T-cell (primary cell): ENCODE data around the gene TUBA4A. TPM values are rescaled to one million over a fixed set of nuclear protein-coding genes. Genes with fewer than 3 reads are reported as not detected.
A peak's percentile ranks its signal among the peaks of the same experiment; 100 is the strongest.

Experiments used
- ATAC-seq, 4 experiments: fragments of 200-7000 bp in 3 of 4; fragments of 150-1000 bp in 1 of 4; cut with Tn5 transposase; replicated peaks in 1 of 4; 1 replicate in 3 of 4; 2 replicates in 1 of 4; pipeline ENCODE4 v1.10.0; 2021; ENCODE audit warnings: moderate library complexity in 3 of 4, mild to moderate bottlenecking in 2 of 4, moderate number of reproducible peaks in 1 of 4
- CTCF ChIA-PET, 2 donors: fragments of 300-600 bp; sonication (Branson Sonifier 250); formaldehyde crosslinking; loops; one replicate each; lab custom pipeline; 2022; ENCODE audit warnings: antibody characterized with exemption in 2 of 2; lab: Charles Lee
- POLR2A ChIA-PET, 2 donors: fragments of 300-600 bp; sonication (Branson Sonifier 250); formaldehyde crosslinking; loops; one replicate each; lab custom pipeline; 2022; ENCODE audit warnings: antibody characterized with exemption in 2 of 2; lab: Charles Lee
- DNase-seq, 35 experiments: peaks; one replicate each; pipeline versions ENCODE4 v3.0.0 to v3.0.0-alpha.2; 2013 to 2023
- H3K27ac ChIP-seq: one replicate; pipeline ENCODE4 v1.5.1; 2013; ENCODE audit warnings: low read length
- H3K27me3 ChIP-seq, 2 experiments: replicated peaks in 1 of 2; 1 replicate in 1 of 2; 2 replicates in 1 of 2; pipeline versions ENCODE4 v1.6.1 to v1.7.0; 2013; ENCODE audit warnings: low read length in 1 of 2, mixed read lengths in 1 of 2; ENCODE audit not compliant: control insufficient read depth in 2 of 2, insufficient read depth in 2 of 2; ENCODE audit errors: extremely low read depth in 1 of 2
- H3K36me3 ChIP-seq, 2 donors: 1 replicate in 1 of 2; 2 replicates in 1 of 2; pipeline versions ENCODE4 v1.6.1 to v1.7.0; 2013; ENCODE audit warnings: low read length in 1 of 2; ENCODE audit not compliant: control insufficient read depth in 2 of 2, insufficient read depth in 1 of 2; ENCODE audit errors: extremely low read depth in 1 of 2
- H3K4me1 ChIP-seq, 2 experiments: 1 replicate in 1 of 2; 2 replicates in 1 of 2; pipeline versions ENCODE4 v1.6.1 to v1.7.0; 2013; ENCODE audit warnings: low read length in 2 of 2, mixed read lengths in 1 of 2; ENCODE audit not compliant: insufficient read depth in 2 of 2, control insufficient read depth in 1 of 2; ENCODE audit errors: extremely low read depth in 1 of 2
- H3K4me3 ChIP-seq, 2 donors: 1 replicate in 1 of 2; 2 replicates in 1 of 2; pipeline versions ENCODE4 v1.5.1 to v1.7.0; 2013; ENCODE audit warnings: mild to moderate bottlenecking in 2 of 2, low read length in 1 of 2, moderate library complexity in 1 of 2; ENCODE audit not compliant: control insufficient read depth in 1 of 2; ENCODE audit errors: extremely low read depth in 1 of 2
- H3K9me3 ChIP-seq: 2 replicates; pipeline ENCODE4 v1.7.0; 2013
- H3K27ac Mint-ChIP-seq, 2 donors: one replicate each; pipeline ENCODE4 v1.8.0; 2020 to 2021; ENCODE audit warnings: mild to moderate bottlenecking in 2 of 2, mixed read lengths in 2 of 2
- H3K27me3 Mint-ChIP-seq, 2 donors: one replicate each; pipeline ENCODE4 v1.8.0; 2021 to 2022; ENCODE audit warnings: mixed read lengths in 2 of 2
- H3K36me3 Mint-ChIP-seq: one replicate; pipeline ENCODE4 v1.8.0; 2021; ENCODE audit warnings: mixed read lengths
- H3K4me1 Mint-ChIP-seq, 3 donors: one replicate each; pipeline ENCODE4 v1.8.0; 2020 to 2022; ENCODE audit warnings: mixed read lengths in 3 of 3, mild to moderate bottlenecking in 1 of 3
- H3K4me3 Mint-ChIP-seq, 3 donors: one replicate each; pipeline ENCODE4 v1.8.0; 2020 to 2022; ENCODE audit warnings: mild to moderate bottlenecking in 3 of 3, mixed read lengths in 3 of 3, moderate library complexity in 3 of 3
- H3K9me3 Mint-ChIP-seq, 3 donors: one replicate each; pipeline ENCODE4 v1.8.0; 2020 to 2022; ENCODE audit warnings: mixed read lengths in 3 of 3
- WGBS: methylation state at CpG from one replicate; pipeline ENCODE4 v1.1.5; 2013; ENCODE audit warnings: missing lambda C conversion rate; ENCODE audit not compliant: insufficient coverage; 5-methylcytosine and 5-hydroxymethylcytosine counted together
- total RNA-seq, 35 experiments: library from RNA in 6 of 35; stranded (reverse) in 6 of 35; fragments of 120-200 nt in 1 of 35; gene quantifications; one replicate each; pipeline versions ENCODE4 v1.2.1 to v1.2.4 and lab custom pipeline; 2013 to 2026

TUBA4A gene
- total RNA-seq, 5 donors from 2014 or later (not counting 1 experiment from before 2014, with no cell fraction given), result 108 to 196 (median 121) TPM

DNA sequence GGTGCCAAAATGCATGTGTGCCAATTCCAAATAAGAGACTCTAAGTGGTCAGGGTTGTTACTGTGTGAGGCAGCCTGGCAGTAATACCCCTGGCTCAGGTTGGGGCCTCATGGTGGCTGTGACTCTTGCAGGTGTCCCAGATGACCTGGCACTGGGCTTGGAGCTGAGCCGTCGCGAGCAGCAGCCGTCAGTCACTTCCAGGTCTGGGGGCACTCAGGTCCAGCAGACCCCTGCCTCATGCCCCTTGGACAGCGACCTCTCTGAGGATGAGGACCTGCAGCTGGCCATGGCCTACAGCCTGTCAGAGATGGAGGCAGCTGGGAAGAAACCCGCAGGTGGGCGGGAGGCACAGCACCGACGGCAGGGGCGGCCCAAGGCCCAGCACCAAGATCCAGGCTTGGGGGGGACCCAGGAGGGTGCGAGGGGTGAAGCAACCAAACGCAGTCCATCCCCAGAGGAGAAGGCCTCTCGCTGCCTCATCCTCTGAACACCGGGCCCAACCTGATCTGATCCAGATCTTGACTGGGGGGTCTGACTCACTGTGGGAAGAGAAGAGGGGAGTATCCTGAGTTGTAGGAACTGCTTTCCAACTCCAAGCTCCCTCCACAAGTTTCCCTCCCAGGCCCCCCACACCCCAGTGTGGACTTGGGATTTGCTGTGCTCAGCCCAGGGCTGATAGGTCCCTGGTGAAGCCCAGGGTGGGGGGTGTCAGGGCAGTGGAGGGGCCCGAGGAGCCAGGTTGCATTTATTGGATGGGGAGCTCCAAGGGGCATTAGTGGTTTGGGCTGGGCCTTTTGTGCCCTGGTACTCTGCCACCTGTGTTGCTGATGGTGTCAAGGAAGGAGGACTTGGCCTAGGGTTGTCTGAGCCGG lies 31.0 kb upstream of the TUBA4A start:
- Histone ChIP-seq H3K36me3 (peaks cover 23 to 62% of the 10 kb centered on the region in 2 donors), H3K27ac (no peak overlapping the region)
- ATAC-seq, result no peak

DNA sequence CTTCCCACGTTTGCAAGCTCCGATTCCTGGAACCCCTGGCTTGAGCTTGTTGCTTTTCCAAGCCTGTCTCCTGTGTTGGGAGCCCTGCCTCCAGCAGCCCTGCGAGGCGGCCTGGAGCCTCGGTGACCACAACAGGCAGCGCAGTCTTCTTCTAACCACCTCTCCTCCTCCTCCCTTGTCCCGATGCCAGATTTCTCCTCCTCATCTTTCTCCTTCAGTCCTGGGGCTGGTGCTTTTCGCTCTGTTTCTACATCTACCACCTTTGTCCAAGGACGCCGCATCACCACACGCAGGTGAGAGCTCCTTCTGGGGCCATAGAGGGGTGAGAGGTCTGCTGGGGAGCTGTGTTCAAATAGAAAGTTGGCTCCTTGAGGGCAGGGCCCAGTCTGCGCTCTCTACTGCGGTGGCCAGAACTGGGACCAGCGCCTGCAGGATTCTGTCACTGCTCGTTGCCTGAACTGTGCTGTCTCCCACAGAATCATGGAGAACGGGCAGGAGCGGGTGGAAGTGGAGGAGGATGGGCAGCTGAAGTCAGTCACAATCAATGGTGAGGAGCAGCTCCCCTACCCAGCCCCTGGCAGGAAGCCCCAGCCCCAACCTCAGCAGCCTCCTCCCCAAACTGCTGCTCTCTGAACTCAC lies 29.3 kb upstream of the TUBA4A start:
- Histone ChIP-seq H3K27me3 (no peaks in the 10 kb centered on the region), H3K36me3 (peaks cover 23 to 62% of the 10 kb centered on the region in 2 donors), H3K4me1 (peaks cover 7 to 37% of the 10 kb centered on the region in 2 experiments), H3K9me3 (no peaks in the 10 kb centered on the region), H3K4me3 (no peak overlapping the region), H3K27ac (no peak overlapping the region)
- ChIA-PET POLR2A (interaction anchor here (0.6 to 0.7 kb wide), 3 partner anchors 9 to 26 kb away, joined by 3 to 7 read pairs (median 4); no protein-coding TSS in a partner anchor), CTCF (interaction anchor here (1.2 to 10.3 kb wide), 3 partner anchors 10 to 13 kb away, joined by 3 to 116 read pairs (median 6); no protein-coding TSS in a partner anchor)
- Mint-ChIP-seq H3K4me1 (peaks cover 38 to 48% (median 42%) of the 10 kb centered on the region in 3 donors), H3K4me3 (no peak overlapping the region), H3K36me3 (peaks cover 25% of the 10 kb centered on the region), H3K27ac (peak overlapping the region in 1 of 2 donors; percentile 11), H3K27me3 (no peaks in the 10 kb centered on the region), H3K9me3 (no peaks in the 10 kb centered on the region)
- WGBS, result 98% methylated on average over 9 of the region's 17 CpGs
- ATAC-seq (no peak), DNase-seq (no peak)

More for the DNA sequence above, 31.0 kb upstream of the TUBA4A start:
- Mint-ChIP-seq H3K36me3 (peaks cover 25% of the 10 kb centered on the region), H3K9me3 (no peaks in the 10 kb centered on the region), H3K27ac (no peak overlapping the region), H3K4me1 (peaks cover 27 to 35% (median 30%) of the 10 kb centered on the region in 3 donors), H3K4me3 (no peak overlapping the region), H3K27me3 (no peaks in the 10 kb centered on the region)
- Histone ChIP-seq H3K4me3 (no peak overlapping the region), H3K9me3 (no peaks in the 10 kb centered on the region), H3K4me1 (peaks cover 0 to 24% of the 10 kb centered on the region in 2 experiments), H3K27me3 (no peaks in the 10 kb centered on the region)
- ChIA-PET CTCF (interaction anchor here (1.2 to 10.3 kb wide), 4 partner anchors 9 to 11 kb away, joined by 3 to 116 read pairs (median 6); no protein-coding TSS in a partner anchor), POLR2A (no interaction called here)
- DNase-seq, result no peak
- WGBS, result 91% methylated on average over 14 of the region's 16 CpGs

DNA sequence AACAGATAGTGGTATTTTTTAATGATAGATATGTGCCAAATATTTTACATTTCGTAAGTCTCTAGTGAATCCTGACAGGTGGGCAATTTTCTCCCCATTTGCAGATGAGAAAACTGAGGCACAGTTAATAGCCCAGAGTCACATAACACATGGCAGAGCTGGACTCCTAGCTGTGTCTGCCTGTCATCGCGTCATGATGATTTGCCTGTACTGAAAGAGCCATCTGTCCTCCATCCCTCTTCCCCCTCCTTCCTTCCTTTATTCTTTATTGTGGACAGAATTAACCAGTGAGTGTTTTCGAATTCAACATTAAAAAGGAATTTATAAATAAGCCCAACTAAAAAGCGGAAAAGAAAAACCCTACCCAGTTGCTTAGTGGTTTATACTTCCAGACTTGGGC lies 28.7 kb upstream of the TUBA4A start:
- peaks cover 23 to 62% of the 10 kb centered on the region in 2 donors for H3K36me3 ChIP-seq
- ATAC-seq (no peak), DNase-seq (no peak)
- H3K9me3 ChIP-seq, result no peaks in the 10 kb centered on the region
- no peak overlapping the region for H3K27ac ChIP-seq
- peaks cover 11 to 44% of the 10 kb centered on the region in 2 experiments for H3K4me1 ChIP-seq
- Mint-ChIP-seq H3K36me3 (peaks cover 25% of the 10 kb centered on the region), H3K27ac (no peak overlapping the region), H3K27me3 (no peaks in the 10 kb centered on the region), H3K9me3 (no peaks in the 10 kb centered on the region), H3K4me1 (peaks cover 45 to 55% (median 49%) of the 10 kb centered on the region in 3 donors), H3K4me3 (no peak overlapping the region)
- CTCF ChIA-PET, result interaction anchor here (0.6 to 10.3 kb wide), 5 partner anchors 12 to 28 kb away, joined by 3 to 116 read pairs (median 9); partner anchors contain the start of gene TUBA4A (in 1 of the 2)
- H3K4me3 ChIP-seq, result no peak overlapping the region
- no peaks in the 10 kb centered on the region for H3K27me3 ChIP-seq
- POLR2A ChIA-PET, result interaction anchor here in 1 of 2 donors (0.7 kb wide), 1 partner anchor 10 kb away, joined by 4 read pairs; no protein-coding TSS in a partner anchor
- 100% methylated on average over 1 of the region's 5 CpGs for WGBS

DNA sequence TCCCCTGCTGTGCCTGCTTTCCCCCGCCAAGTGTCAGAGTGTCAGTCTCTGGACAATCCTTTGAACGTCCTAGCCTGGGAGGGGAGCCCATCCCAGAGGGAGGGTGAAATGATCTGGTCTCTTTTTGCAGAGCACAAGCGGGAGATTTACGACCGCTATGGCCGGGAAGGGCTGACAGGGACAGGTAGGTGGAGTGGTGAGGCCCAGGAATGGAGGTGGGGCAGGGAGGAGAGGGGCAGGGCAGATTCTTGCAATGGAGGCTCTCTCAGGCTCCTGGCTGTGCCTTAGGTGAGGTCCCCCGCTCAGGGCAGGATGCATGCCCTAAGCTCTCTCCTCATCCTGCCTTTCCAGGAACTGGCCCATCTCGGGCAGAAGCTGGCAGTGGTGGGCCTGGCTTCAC lies 27.9 kb upstream of the TUBA4A start:
- Histone ChIP-seq H3K27me3 (no peaks in the 10 kb centered on the region), H3K27ac (no peak overlapping the region), H3K4me3 (no peak overlapping the region), H3K9me3 (no peaks in the 10 kb centered on the region), H3K4me1 (peaks cover 11 to 45% of the 10 kb centered on the region in 2 experiments), H3K36me3 (peaks cover 23 to 61% of the 10 kb centered on the region in 2 donors)
- ChIA-PET POLR2A (interaction anchor here (0.5 to 1.2 kb wide), 2 partner anchors 10 to 37 kb away, joined by 3 to 5 read pairs; no protein-coding TSS in a partner anchor), CTCF (interaction anchor here (0.8 to 10.3 kb wide), 5 partner anchors 11 to 27 kb away, joined by 3 to 116 read pairs (median 9); partner anchors contain the start of gene TUBA4A (in 1 of the 2))
- Mint-ChIP-seq H3K27me3 (no peaks in the 10 kb centered on the region), H3K9me3 (no peaks in the 10 kb centered on the region), H3K27ac (peak overlapping the region in 1 of 2 donors; percentile 22), H3K4me1 (peaks cover 47 to 59% (median 52%) of the 10 kb centered on the region in 3 donors), H3K36me3 (peaks cover 25% of the 10 kb centered on the region), H3K4me3 (peak overlapping the region in 1 of 3 donors; percentile 85)
- DNase-seq (no peak), ATAC-seq (no peak)
- 83% methylated on average over 5 of the region's 8 CpGs for WGBS

DNA sequence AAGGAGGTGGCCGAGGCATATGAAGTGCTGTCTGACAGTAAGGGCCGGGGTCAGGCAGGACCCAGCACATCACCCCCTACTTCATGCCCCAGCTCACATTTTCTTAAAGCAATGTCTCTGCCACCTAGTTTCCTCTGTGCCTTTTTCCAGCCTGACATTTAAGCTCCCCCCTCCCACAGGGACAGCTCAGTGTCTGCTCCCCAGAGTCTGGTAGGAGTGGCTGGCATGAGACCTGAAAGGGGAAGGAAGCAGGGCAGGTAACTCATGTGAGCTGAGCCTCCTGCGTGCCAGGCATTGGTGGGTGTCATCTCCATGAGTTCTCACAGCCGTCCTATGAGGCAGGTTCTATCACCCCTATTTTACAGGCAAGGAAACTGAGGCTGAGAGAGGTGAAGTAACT lies 26.9 kb upstream of the TUBA4A start:
- Mint-ChIP-seq H3K27ac (peak overlapping the region; percentile 39 to 46), H3K36me3 (peaks cover 25% of the 10 kb centered on the region), H3K4me1 (peaks cover 47 to 59% (median 52%) of the 10 kb centered on the region in 3 donors), H3K4me3 (peak overlapping the region; percentile 85 to 98 (median 97)), H3K27me3 (no peaks in the 10 kb centered on the region), H3K9me3 (no peaks in the 10 kb centered on the region)
- no CpG with 5 or more reads among the region's 4 CpGs for WGBS
- ChIA-PET POLR2A (interaction anchor here (0.6 to 2.4 kb wide), 5 partner anchors 11 to 36 kb away, joined by 3 to 14 read pairs (median 7); partner anchors contain the start of genes GLB1L (in 1 of the 2), STK16 (in 1 of the 2), TUBA4A (in 1 of the 2) and TUBA4B (in 1 of the 2)), CTCF (interaction anchor here (0.5 to 10.3 kb wide), 7 partner anchors 11 to 301 kb away, joined by 3 to 116 read pairs (median 6); partner anchors contain the start of gene TUBA4A (in 1 of the 2))
- ATAC-seq (no peak), DNase-seq (no peak)
- H3K27ac ChIP-seq, result peak overlapping the region; percentile 100
- H3K27me3 ChIP-seq, result no peaks in the 10 kb centered on the region
- H3K4me3 ChIP-seq, result no peak overlapping the region
- H3K9me3 ChIP-seq, result no peaks in the 10 kb centered on the region
- H3K36me3 ChIP-seq, result peaks cover 23 to 54% of the 10 kb centered on the region in 2 donors
- peaks cover 11 to 43% of the 10 kb centered on the region in 2 experiments for H3K4me1 ChIP-seq
